Measurements from ENCODE around the gene DAPK3. TPM values are rescaled to one million over a fixed set of nuclear protein-coding genes. Genes with fewer than 3 reads are reported as not detected.

The DAPK3 gene
- total RNA-seq, 4 donors from 2014 or later, result 192 to 257 (median 235) TPM

DNA sequence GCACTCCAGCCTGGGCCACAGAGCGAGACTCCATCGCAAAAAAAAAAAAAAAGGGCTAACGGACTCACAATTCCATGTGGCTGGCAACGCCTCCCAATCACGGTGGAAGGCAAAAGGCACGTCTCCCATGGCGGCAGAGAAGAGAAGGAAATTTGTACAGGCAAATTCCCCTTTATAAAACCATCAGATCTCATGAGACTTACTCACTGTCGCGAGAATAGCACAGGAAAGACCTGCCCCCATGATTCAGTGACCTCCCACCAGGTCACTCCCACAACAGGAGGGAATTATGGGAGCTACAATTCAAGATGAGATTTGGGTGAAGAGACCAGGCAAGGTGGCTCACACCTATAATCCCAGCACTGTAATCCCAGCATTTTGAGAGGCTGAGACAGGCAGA, 56.7 kb downstream of the DAPK3 start:
- no peak for ATAC-seq
- TF ChIP-seq EP300 (IDR thresholded peaks at IDR 0.05) (no peak), POLR2AphosphoS5 (IDR thresholded peaks at IDR 0.05) (no peak), POLR2A (IDR thresholded peaks at IDR 0.05) (no peak), CTCF (IDR thresholded peaks at IDR 0.05) (no peak)
- Histone ChIP-seq H3K4me3 (no peak overlapping the region), H3K4me1 (no peaks in the 10 kb centered on the region), H3K36me3 (no peaks in the 10 kb centered on the region), H3K9me3 (peaks cover 0 to 13% (median 2%) of the 10 kb centered on the region in 3 donors), H3K27ac (no peak overlapping the region), H3K27me3 (no peaks in the 10 kb centered on the region)
- 83 to 85% methylated on average over 5 to 7 of the region's 9 CpGs for WGBS, 2 donors (ENCODE audit: low coverage in 1 of 2)

GRCh38 chr19:3910105-3910504, 60.8 kb downstream of the DAPK3 start:
- 100% methylated on average over 1 of the region's 1 CpG for WGBS, 2 donors (ENCODE audit: low coverage in 1 of 2)
- H3K36me3 ChIP-seq, result no peaks in the 10 kb centered on the region
- no peak for ATAC-seq
- H3K27me3 ChIP-seq, result peaks cover 23% of the 10 kb centered on the region
- no peak overlapping the region for H3K4me3 ChIP-seq
- no peaks in the 10 kb centered on the region for H3K4me1 ChIP-seq
- H3K9me3 ChIP-seq, result peaks cover 0 to 13% (median 2%) of the 10 kb centered on the region in 3 donors
- TF ChIP-seq POLR2A (IDR thresholded peaks at IDR 0.05) (no peak), CTCF (IDR thresholded peaks at IDR 0.05) (no peak), POLR2AphosphoS5 (IDR thresholded peaks at IDR 0.05) (no peak), EP300 (IDR thresholded peaks at IDR 0.05) (no peak)
- H3K27ac ChIP-seq, result no peak overlapping the region

Small RNA genes lying within 50 kb of the gene (small RNA-seq; reads per million reads assigned to genes)
- 0 reads per million in 4 donors for gene RN7SL202P
- 3.3 to 6.1 (median 5.6) reads per million in 4 donors for gene SNORD37

Other genes starting within 250 kb of the DAPK3 start
- gene APBA3, start 209.4 kb downstream of the DAPK3 start, total RNA-seq, result 10 to 100 TPM; 12.5 to 30.4 (median 21.3) TPM
- gene MRPL54, start 208.4 kb downstream of the DAPK3 start, total RNA-seq, result 10 to 100 TPM; 31.8 to 90.1 (median 76.3) TPM
- gene RAX2, start 198.9 kb downstream of the DAPK3 start, total RNA-seq, result not detected
- 1 to 10 TPM in 3 of 4 donors, under 1 TPM in 1; 0.47 to 5.0 (median 1.7) TPM for gene MATK, start 184.7 kb downstream of the DAPK3 start, total RNA-seq
- gene ZFR2, start 102.1 kb downstream of the DAPK3 start, total RNA-seq, result under 1 TPM in 1 of 4 donors, not detected in 3; 0.13 TPM
- under 1 TPM in 3 of 4 donors, not detected in 1; 0.07 to 0.67 (median 0.12) TPM for gene ATCAY, start 90.4 kb downstream of the DAPK3 start, total RNA-seq
- 1 to 10 TPM in 2 of 4 donors, under 1 TPM in 1, not detected in 1; 0.69 to 8.6 (median 7.3) TPM for gene NMRK2, start 38.0 kb downstream of the DAPK3 start, total RNA-seq
- 1,000 to 10,000 TPM; 2,212 to 2,463 (median 2,311) TPM for gene EEF2, start 14.4 kb upstream of the DAPK3 start, total RNA-seq
- gene PIAS4, start 36.6 kb upstream of the DAPK3 start, total RNA-seq, result 10 to 100 TPM; 15.3 to 26.4 (median 16.8) TPM
- 100 to 1,000 TPM in 1 of 4 donors, 10 to 100 TPM in 3; 65.6 to 122 (median 82.4) TPM for gene ZBTB7A, start 95.8 kb upstream of the DAPK3 start, total RNA-seq
- gene MAP2K2, start 153.0 kb upstream of the DAPK3 start, total RNA-seq, result 100 to 1,000 TPM in 1 of 4 donors, 10 to 100 TPM in 3; 53.3 to 112 (median 69.7) TPM
- not detected for gene CREB3L3, start 182.5 kb upstream of the DAPK3 start, total RNA-seq
- gene SIRT6, start 211.5 kb upstream of the DAPK3 start, total RNA-seq, result 10 to 100 TPM; 10.0 to 35.0 (median 27.1) TPM
- gene ANKRD24, start 211.6 kb upstream of the DAPK3 start, total RNA-seq, result 1 to 10 TPM in 3 of 4 donors, under 1 TPM in 1; 0.12 to 2.6 (median 1.2) TPM

Measured in gastroesophageal sphincter (tissue), 4 donors.